DMS79 (cell line): ENCODE data around the gene GRIN2A.
A peak's percentile ranks its signal among the peaks of the same experiment; 100 is the strongest.

Experiments
- DNase-seq: peaks from one replicate; lab custom pipeline; 2025; lab: John Stamatoyannopoulos, UW

The GRIN2A gene

GRCh38 chr16:10031473-10031872 lies 150.8 kb downstream of the GRIN2A start:
- DNase-seq = no peak

DNA sequence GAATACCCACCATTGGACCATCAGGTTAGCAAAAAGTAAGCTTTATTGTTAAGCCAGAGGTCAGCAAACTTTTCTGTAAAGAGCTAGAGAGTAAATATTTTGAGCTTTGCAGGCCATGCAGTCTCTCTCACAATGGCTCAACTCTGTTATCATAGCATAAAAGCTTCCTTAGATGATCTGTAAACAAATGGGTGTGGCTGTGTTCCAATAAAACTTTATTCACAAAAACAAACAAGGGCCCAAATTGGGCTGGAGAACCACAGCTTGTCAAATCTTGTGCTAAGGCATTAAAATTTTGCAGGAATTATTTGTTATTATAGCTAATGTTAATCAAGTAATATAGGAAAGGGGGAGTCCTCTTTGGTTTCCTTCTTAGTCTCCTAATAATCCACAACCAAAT lies 153.6 kb downstream of the GRIN2A start:
- no peak for DNase-seq

- DNase-seq = no peak
These were observed 154.7 kb downstream of the GRIN2A start for GRCh38 chr16:10027553-10027952.

DNA sequence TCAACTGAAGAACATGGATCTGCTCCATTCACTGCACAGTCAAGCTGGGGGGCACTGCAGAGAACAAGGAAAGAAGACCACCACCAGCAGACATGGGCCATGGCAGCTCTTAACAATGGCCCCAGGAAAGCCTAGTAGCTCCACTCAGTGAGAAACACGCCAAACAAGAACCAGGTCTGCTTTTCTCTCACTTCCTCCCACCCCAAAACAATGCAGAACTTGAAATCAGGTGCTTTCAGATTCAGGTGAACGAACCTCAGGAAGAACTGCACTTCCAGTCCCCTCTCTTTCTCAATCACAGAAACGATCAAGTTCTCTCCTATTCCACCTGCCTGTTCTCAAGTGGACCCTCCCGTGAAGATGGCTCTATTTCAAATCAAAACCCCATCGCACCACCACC lies 155.6 kb downstream of the GRIN2A start:
- no peak for DNase-seq

DNA sequence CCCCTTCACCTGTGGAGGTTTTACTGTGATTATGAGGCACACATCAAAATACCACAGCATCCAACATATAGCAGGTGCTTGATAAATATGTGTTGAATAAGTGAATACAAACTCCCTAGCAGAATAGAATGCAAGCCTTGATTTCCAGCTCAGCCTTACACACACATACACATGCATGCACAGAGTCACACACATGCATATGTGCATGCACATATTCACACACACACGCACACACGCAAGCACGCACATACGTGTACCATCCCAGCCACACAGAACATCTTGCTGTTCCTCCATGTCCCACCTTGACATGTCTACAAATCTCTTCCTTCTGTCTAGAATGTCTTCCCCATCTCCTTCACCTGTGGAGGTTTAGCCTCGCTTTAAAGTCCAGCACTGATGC lies 160.1 kb downstream of the GRIN2A start:
- no peak for DNase-seq

DNA sequence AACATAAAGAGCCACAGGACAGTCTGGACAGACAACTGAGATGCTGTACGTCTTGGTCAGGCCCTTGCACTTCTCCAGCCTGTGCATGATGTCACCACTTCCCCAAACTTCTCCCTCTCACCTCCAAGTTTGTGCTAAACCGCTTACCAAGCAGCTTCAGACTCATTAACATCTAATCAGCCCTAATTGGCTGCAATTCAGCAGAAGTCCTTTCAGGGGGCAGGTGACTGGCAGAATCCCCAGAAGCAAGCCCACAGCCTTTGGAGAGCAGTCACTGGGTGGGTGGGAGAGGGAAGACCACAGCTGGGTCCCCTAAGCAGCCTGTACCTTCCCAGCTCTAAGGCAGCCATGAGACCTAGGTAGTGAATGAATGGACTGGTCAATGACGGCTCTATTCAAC lies 161.4 kb downstream of the GRIN2A start:
- DNase-seq = no peak

DNA sequence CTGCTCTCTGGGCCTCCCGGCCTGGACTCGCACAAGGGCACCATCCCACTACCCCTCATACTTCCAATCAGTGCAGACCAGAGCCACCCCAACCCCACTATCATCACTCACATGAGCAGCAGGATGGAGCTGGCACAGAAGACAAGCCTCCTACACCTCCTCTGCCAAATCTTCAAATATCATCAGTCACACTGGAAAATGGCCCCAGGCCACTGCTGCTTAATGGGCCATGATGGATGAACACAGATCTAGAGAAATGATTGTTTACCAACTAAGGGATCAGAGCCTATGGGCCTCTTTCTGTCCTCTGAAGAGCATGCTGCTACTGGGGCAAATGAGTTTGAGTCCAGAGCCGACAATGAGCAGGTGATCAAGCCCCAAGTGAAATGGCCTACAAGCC lies 165.5 kb downstream of the GRIN2A start:
- peak; percentile 47 for DNase-seq

DNA sequence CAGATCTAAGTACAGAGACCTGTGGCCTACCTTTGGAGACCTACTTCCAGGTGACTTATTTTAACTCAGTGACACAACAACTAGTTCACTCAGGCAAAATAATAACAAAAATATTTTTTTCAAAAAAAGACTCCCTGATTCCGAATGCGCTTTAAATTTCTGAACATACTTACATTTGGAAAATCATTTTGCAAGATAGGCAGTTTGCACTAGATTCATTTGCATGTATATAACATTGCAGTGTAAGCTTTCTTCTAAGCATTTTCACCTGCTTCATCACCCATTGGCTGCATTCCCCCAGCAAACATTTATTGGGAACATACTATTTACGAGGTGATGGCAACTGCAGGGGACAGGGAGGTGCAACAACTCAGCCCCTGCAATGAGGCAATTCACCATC lies 166.8 kb downstream of the GRIN2A start:
- DNase-seq = no peak

DNA sequence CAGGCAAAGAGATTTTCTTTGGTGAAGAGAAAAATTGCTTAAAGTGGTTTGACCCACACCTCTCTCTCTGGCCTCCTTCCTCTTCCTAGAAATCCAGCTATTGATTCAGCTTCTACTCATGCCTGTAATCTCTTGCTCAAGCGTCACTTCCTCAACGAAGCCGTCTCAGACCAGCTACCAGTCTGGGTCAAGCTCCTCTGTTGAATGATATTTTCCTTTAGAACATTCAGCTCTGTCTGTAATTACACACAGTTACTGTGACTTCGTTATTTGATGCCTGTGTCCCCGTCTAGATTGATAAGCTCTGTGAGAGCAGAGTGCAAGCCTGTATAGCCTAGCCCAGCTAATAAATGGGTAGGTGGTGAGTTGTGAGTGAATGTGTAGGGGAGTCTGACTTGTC lies 168.5 kb downstream of the GRIN2A start:
- no peak for DNase-seq

DNA sequence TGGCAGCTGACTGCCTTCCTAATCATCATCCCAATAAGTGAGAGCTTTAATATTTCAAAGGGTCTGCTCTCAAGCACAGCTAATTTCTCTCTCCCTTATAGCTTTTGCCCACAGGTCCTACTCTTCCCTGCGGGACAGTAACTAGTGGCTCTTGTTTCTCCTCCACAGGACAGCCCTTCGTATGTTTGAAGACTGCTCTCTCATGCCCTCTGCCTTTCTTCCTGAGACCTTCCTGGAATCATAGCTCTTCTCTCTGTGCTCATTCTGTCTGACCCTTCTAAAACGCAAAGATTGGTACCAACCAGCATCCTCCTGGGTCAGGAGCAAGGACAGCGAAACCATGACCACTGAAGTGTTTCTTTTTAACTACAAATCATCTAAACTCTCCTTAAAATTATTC lies 168.9 kb downstream of the GRIN2A start:
- no peak for DNase-seq

GRCh38 chr16:10009684-10010083 lies 172.5 kb downstream of the GRIN2A start:
- DNase-seq = peak; percentile 83

DNA sequence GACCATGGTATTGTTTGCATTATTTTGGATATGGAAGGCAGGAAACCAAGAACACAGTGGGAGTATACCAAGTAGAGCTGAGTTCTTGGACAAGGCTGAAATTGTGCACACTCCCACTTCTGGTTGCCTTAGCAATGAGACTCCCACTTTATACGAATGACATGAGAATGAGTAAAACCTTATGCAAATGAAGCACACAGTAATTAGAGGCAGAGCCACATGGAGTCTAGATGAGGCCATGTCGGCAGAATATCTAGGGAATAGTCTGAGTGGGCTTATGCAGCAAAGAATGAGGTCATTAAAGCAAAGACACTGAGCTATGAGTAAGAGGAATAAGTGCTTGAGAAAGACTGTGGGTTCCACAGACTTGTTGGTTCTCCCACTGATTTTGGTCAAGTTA lies 178.7 kb downstream of the GRIN2A start:
- DNase-seq = no peak

GRCh38 chr16:10001258-10001775 lies 180.9 kb downstream of the GRIN2A start:
- DNase-seq = no peak

DNA sequence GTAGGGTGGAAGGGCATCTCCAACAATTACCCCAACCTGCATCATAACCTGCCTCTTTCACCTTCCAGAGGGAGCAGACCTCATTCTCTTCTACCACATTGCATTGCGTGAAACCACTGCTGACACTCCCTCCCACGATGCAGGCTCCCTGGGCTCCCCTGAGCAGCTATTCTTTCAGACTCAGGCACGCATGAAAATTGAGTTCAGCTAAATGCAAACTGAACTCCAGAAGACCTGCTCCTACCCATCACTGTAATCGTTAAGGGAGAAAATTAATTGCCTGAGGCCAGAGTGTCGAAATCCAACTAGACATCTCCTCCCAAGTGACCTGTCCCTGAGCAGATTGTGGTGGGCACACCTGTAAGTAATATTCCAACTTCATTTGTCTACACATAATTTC lies 186.0 kb downstream of the GRIN2A start:
- peak; percentile 14 for DNase-seq

DNA sequence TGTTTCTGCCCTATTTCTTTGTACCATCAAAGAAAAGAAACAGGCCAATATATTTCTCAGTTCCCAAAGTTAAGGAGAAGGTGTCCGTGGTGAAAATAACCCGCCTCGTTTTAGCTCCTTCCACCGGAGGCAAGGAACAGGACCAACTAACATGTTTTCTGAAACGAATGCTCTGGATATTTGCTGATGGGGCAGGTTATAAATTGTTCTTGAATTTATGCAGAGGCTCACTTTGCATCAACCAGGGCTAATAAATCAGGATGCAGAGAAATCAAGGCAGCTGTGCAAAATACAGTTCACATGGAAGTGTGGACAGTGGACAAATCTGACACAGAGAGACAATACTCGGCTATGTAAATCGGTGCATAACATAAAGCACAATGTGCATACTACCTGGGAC lies 189.8 kb downstream of the GRIN2A start:
- DNase-seq = no peak

DNA sequence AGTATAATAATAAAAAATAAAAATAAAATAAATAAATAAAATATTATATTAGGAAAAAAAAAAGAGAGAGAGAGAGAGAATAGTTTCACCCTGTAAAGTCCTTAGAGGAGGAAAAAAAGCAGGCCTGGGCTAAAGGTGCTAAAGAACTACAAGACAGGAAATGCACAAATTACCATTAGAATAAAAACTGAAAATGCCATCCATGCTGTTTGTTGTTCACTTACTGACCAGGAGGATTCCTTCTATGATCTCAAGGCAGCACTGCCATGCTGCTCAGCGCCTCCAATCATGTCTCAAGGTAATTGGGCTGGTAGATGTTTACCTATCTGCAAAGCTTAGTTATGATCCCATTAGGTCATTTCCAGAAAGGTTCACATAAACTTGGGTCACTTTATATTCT lies 201.2 kb downstream of the GRIN2A start:
- no peak for DNase-seq

DNA sequence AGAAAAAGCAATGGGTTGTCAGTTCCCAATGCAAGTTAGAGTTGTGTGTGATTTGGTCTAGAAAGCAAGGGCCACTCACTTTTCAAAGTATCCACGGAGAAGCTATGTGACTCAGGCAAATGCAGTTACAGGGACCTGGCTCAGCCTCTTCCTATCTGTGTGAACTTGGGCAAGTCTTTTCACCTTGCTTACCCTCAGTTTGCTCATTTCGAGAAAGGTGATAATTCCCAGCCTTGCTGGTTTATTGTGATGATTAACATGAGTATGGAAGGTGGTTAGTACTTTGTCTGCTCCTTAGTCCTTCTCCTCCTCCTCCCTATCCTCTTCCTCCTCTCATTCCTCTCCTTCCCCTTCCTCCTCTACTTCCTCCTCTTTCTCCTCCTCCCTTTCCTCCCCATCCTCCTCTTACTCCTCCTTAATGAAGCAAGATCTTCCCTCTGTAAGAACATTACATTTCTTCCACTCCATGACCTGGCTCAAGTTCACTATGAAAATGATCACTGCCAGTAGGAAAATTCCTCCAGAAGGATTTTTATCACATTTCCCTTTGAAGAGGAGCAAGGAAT lies 204.0 kb downstream of the GRIN2A start:
- no peak for DNase-seq

DNA sequence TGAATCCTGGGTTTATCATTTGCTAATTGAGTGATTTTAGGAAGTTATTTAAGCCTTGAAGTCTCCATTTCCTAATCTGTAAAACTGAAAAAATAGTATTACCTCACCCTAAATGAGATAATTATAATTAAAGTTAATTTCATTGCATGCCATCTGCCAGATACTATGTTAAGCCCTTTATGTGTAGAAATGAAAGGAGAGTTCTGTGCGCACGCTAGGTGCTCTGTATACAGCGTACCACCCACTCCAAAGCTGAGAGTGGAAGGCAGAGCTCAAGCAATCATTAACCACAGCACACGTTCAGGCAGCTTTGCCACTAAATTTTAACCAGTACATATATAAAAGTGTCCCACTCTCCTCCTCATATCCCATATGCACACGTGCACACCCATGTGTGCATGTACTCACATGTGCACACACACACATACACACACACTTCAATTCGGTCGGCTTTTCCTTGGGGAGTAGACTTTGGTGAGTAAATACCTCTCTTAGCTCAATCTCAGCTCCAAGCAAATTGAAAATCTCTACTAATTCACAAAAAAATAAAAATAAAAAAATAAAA lies 204.8 kb downstream of the GRIN2A start:
- DNase-seq = no peak

GRCh38 chr16:9976601-9977000 lies 205.6 kb downstream of the GRIN2A start:
- DNase-seq = no peak

DNA sequence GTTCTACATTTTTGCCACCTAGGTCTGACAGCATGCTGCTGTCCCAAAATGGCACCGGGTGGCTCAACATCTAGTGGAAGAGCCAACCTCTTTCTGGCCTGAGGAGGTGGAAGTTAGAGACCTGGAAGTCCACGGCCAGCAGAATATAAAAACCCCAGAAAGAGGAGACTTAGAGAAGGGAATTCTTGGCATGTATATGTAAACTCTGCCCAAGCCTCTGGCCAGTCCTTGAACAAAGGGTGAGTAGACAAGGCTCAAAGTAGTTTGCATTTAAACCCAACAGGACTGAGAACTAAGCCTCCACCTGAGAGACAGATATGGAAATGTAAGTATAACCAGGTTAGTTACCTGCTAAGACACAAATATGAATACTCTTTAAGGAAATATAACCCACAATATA lies 210.3 kb downstream of the GRIN2A start:
- DNase-seq = no peak

- DNase-seq = no peak
These were observed 211.4 kb downstream of the GRIN2A start for GRCh38 chr16:9970796-9971195.

GRCh38 chr16:9970244-9970643 lies 212.0 kb downstream of the GRIN2A start:
- no peak for DNase-seq

DNA sequence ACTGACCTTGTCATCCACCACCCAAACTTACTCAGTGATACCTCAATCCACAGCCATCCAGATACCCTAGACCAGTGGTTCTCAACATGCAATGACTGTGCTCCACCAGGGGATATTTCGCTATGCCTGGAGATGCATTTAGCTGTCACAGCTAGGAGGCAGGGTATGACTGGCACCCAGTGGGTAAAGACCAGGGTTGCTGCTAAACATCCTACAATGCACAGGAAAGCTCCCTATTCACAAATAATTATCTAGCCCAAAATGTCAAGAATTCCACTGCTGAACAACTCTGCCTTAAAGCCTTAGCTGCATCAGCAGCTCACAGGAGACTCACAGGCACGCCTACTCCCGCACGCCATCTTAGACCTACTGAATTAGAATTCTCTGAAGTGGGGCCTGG lies 212.6 kb downstream of the GRIN2A start:
- DNase-seq = no peak

DNA sequence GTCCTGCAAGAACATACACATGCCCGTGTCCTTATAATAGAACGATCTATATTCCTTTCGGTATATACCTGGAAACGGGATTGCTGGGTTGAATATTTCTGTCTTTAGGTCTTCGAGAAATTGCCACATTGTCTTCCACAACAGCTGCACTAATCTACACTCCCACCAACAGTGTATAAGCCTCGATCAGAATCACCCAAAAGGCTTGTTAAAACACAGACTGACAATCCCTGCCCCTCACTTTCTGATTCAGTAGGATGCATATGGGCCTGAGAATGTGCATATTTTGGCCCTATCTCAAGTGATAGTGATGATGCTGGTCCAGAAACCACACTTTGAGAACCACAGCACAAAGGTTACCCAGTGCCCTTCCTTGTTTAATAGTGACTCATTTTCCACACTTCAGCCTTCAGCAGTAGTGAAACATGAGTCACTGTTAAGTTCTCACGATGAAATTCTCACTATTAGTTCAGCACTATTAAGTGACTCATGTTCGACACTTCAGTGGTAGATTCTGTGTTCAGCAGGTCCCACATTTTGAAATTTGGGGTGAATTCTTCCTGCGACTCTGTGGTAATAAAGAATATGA lies 215.6 kb downstream of the GRIN2A start:
- no peak for DNase-seq
